Mesenchymal stem cell (in vitro differentiated cells and primary cell): ENCODE data around the gene PLXDC1.
"Not testable (repeated sequence)": the region's sequence is repeated elsewhere in the genome, so short reads cannot be mapped to it uniquely, and the experiment has no call there.

Experiments used
- DNase-seq: peaks from one replicate; pipeline ENCODE4 v3.0.0-alpha.2; 2013
- H2AFZ ChIP-seq: one replicate; pipeline ENCODE4 v1.6.1; 2013; ENCODE audit warnings: low read depth, mild to moderate bottlenecking, control low read depth, inconsistent platforms, low read length, moderate library complexity
- H2AK5ac ChIP-seq: 2 replicates; pipeline ENCODE4 v1.6.1; 2013; ENCODE audit warnings: low read length, moderate library complexity, mild to moderate bottlenecking, inconsistent platforms; ENCODE audit not compliant: severe bottlenecking
- H2BK120ac ChIP-seq: one replicate; pipeline ENCODE4 v1.6.1; 2013; ENCODE audit warnings: low read depth, mild to moderate bottlenecking, inconsistent platforms, low read length, moderate library complexity
- H2BK12ac ChIP-seq, 2 experiments: one replicate each; pipeline ENCODE4 v1.6.1; 2013; ENCODE audit warnings: inconsistent platforms in 2 of 2, low read length in 2 of 2, mild to moderate bottlenecking in 2 of 2, moderate library complexity in 2 of 2, control low read depth in 1 of 2
- H2BK15ac ChIP-seq: one replicate; pipeline ENCODE4 v1.6.1; 2013; ENCODE audit warnings: mild to moderate bottlenecking, low read depth, inconsistent platforms; ENCODE audit not compliant: poor library complexity, severe bottlenecking
- H2BK5ac ChIP-seq: 2 replicates; pipeline ENCODE4 v1.6.1; 2013; ENCODE audit warnings: low read depth, mild to moderate bottlenecking, low read length, control low read depth, inconsistent platforms; ENCODE audit not compliant: poor library complexity, severe bottlenecking
- H3K14ac ChIP-seq, 2 experiments: one replicate each; pipeline ENCODE4 v1.6.1; 2013; ENCODE audit warnings: inconsistent platforms in 2 of 2, low read length in 2 of 2, control low read depth in 1 of 2, mild to moderate bottlenecking in 1 of 2, moderate library complexity in 1 of 2
- H3K18ac ChIP-seq, 2 experiments: one replicate each; pipeline ENCODE4 v1.6.1; 2013; ENCODE audit warnings: inconsistent platforms in 2 of 2, low read length in 2 of 2, control low read depth in 1 of 2, low read depth in 1 of 2, mild to moderate bottlenecking in 1 of 2
- H3K23ac ChIP-seq, 2 experiments: one replicate each; pipeline ENCODE4 v1.6.1; 2013; ENCODE audit warnings: inconsistent platforms in 2 of 2, low read length in 2 of 2, mild to moderate bottlenecking in 2 of 2, moderate library complexity in 2 of 2, control low read depth in 1 of 2
- H3K27ac ChIP-seq: 2 replicates; pipeline ENCODE4 v1.5.1; 2013; ENCODE audit warnings: mild to moderate bottlenecking, moderate library complexity, low read length, control low read depth, inconsistent platforms; ENCODE audit not compliant: poor library complexity, severe bottlenecking
- H3K27me3 ChIP-seq, 2 experiments: 2 replicates each; pipeline versions ENCODE4 v1.6.1 to v1.7.0; 2013; ENCODE audit warnings: low read length in 2 of 2, mild to moderate bottlenecking in 2 of 2, moderate library complexity in 2 of 2, control low read depth in 1 of 2, inconsistent platforms in 1 of 2; ENCODE audit not compliant: control insufficient read depth in 1 of 2, insufficient read depth in 1 of 2
- H3K36me3 ChIP-seq, 2 experiments: 2 replicates each; pipeline versions ENCODE4 v1.6.1 to v1.7.0; 2013; ENCODE audit warnings: low read length in 2 of 2, control low read depth in 1 of 2, inconsistent platforms in 1 of 2, low read depth in 1 of 2, mild to moderate bottlenecking in 1 of 2; ENCODE audit not compliant: insufficient read depth in 2 of 2, control insufficient read depth in 1 of 2
- H3K4ac ChIP-seq, 2 experiments: one replicate each; pipeline ENCODE4 v1.6.1; 2013; ENCODE audit warnings: inconsistent platforms in 2 of 2, low read length in 2 of 2, mild to moderate bottlenecking in 2 of 2, moderate library complexity in 2 of 2, control low read depth in 1 of 2, low read depth in 1 of 2
- H3K4me1 ChIP-seq: 2 replicates; pipeline ENCODE4 v1.6.1; 2013; ENCODE audit warnings: low read depth, low read length, control low read depth; ENCODE audit not compliant: control insufficient read depth, insufficient read depth
- H3K4me2 ChIP-seq: 2 replicates; pipeline ENCODE4 v1.6.1; 2013; ENCODE audit warnings: low read length, mild to moderate bottlenecking, inconsistent platforms; ENCODE audit not compliant: poor library complexity, severe bottlenecking
- H3K4me3 ChIP-seq, 2 experiments: 2 replicates each; pipeline versions ENCODE4 v1.5.1 to v1.7.0; 2013; ENCODE audit warnings: low read length in 2 of 2, mild to moderate bottlenecking in 2 of 2, control low read depth in 1 of 2, low read depth in 1 of 2; ENCODE audit not compliant: insufficient read depth in 1 of 2
- H3K79me1 ChIP-seq: replicated peaks from 2 replicates; pipeline ENCODE4 v1.6.1; 2013; ENCODE audit warnings: mild to moderate bottlenecking, control low read depth, low read length, inconsistent platforms; ENCODE audit not compliant: poor library complexity, severe bottlenecking
- H3K9ac ChIP-seq: 2 replicates; pipeline ENCODE4 v1.7.0; 2013; ENCODE audit warnings: mild to moderate bottlenecking, low read length, moderate library complexity
- H3K9me3 ChIP-seq: 2 replicates; pipeline ENCODE4 v1.7.0; 2013; ENCODE audit warnings: mild to moderate bottlenecking, low read length; ENCODE audit not compliant: control insufficient read depth
- H4K8ac ChIP-seq: one replicate; pipeline ENCODE4 v1.6.1; 2013; ENCODE audit warnings: inconsistent platforms, mild to moderate bottlenecking, low read length, moderate library complexity
- H4K91ac ChIP-seq: one replicate; pipeline ENCODE4 v1.6.1; 2013; ENCODE audit warnings: mild to moderate bottlenecking, low read length, inconsistent platforms
- WGBS: methylation state at CpG from one replicate; pipeline ENCODE4 v1.1.7; 2013; ENCODE audit warnings: mixed read lengths; 5-methylcytosine and 5-hydroxymethylcytosine counted together

PLXDC1 gene

DNA sequence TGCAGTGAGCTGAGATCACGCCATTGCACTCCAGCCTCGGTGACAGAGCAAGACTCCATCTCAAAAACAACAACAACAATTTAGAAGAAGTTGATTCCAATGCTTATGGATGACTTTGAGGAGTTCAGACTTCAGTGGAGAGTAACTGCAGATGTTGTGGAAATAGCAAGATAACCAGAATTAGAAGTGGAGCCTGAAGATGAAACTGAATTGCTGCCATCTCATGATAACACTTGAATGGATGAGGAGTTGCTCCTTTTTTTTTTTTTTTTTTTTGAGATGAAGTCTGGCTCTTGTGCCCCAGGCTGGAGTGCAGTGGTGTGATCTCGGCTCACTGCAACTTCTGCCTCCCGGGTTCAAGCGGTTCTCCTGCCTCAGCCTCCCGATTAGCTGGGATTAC is 131.4 kb downstream of the PLXDC1 start:
- H3K4ac ChIP-seq, H2BK5ac ChIP-seq, H2AFZ ChIP-seq, H2BK12ac ChIP-seq, H3K9ac ChIP-seq, DNase-seq, H4K91ac ChIP-seq, H2BK120ac ChIP-seq, H3K4me1 ChIP-seq, H3K4me2 ChIP-seq, H3K4me3 ChIP-seq, H3K27ac ChIP-seq, H2BK15ac ChIP-seq, H3K79me1 ChIP-seq, H3K9me3 ChIP-seq, H3K18ac ChIP-seq, H3K14ac ChIP-seq, H4K8ac ChIP-seq, H3K27me3 ChIP-seq, H3K23ac ChIP-seq, H3K36me3 ChIP-seq, H2AK5ac ChIP-seq: not testable (repeated sequence)
- WGBS: 98% methylated on average over 4 of the region's 6 CpGs

DNA sequence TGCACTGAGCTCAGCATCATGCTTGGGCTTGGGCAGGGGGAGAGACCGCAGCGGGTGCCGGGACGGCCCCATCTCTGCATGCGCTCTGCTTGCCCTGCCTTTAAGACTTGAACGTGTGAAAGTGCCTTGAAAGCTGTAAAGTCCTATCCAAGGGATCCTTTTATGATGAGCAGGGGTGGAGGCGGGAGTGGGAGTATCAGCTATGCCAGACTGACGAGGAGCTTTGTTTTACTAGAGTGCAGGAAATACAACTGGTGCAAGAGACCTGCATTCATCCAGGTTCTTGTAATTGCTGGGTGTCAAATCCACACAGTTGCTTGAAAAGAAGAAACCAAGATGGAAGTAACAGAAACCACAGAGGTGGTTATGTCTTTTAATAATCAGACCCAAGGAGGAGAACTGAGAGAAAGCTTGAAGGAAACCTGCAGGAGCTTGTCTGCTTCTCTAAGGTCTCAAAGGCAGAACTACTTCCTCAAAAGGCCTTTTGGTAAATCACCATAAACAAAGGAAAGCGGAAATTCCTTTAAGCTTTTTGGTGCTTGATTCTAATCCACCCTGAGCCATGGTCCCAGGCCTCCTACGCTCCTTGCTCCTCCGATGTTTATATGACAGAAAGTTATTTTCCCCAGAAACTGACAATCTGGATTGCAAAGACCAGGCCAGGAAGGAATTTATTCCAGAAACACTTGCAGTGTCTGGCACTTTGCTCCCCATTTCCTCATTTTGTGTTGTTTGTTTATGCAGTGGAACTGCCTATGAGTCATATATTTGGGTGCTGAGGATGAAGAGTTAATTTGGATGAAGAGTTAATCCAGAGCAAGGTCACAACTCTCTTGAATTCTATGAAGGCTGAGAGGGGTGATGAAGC is 132.9 kb downstream of the PLXDC1 start:
- H3K23ac ChIP-seq: no peak overlapping the region
- peaks cover 0 to 3% of the 10 kb centered on the region in 2 experiments for H3K27me3 ChIP-seq
- H3K14ac ChIP-seq: no peak overlapping the region
- peak overlapping the region; percentile 57 for H4K91ac ChIP-seq
- no peak overlapping the region for H2BK15ac ChIP-seq
- H3K79me1 ChIP-seq: no peaks in the 10 kb centered on the region
- peak overlapping the region; percentile 20 to 97 for H3K4ac ChIP-seq
- H4K8ac ChIP-seq: no peak overlapping the region
- H2BK5ac ChIP-seq: no peak overlapping the region
- no peaks in the 10 kb centered on the region for H3K4me1 ChIP-seq
- H3K9me3 ChIP-seq: peaks cover 3% of the 10 kb centered on the region
- WGBS: 38% methylated on average over 11 of the region's 11 CpGs
- no peak overlapping the region for H3K4me2 ChIP-seq
- H2AFZ ChIP-seq: no peak overlapping the region
- H3K4me3 ChIP-seq: no peak overlapping the region
- DNase-seq: peak; percentile 81
- no peak overlapping the region for H2AK5ac ChIP-seq
- H2BK12ac ChIP-seq: peak overlapping the region; percentile 29 to 96
- H3K27ac ChIP-seq: no peak overlapping the region
- no peak overlapping the region for H3K9ac ChIP-seq
- H3K36me3 ChIP-seq: no peaks in the 10 kb centered on the region
- H3K18ac ChIP-seq: peak overlapping the region in 1 of 2 experiments; percentile 96
- peak overlapping the region; percentile 21 for H2BK120ac ChIP-seq

DNA sequence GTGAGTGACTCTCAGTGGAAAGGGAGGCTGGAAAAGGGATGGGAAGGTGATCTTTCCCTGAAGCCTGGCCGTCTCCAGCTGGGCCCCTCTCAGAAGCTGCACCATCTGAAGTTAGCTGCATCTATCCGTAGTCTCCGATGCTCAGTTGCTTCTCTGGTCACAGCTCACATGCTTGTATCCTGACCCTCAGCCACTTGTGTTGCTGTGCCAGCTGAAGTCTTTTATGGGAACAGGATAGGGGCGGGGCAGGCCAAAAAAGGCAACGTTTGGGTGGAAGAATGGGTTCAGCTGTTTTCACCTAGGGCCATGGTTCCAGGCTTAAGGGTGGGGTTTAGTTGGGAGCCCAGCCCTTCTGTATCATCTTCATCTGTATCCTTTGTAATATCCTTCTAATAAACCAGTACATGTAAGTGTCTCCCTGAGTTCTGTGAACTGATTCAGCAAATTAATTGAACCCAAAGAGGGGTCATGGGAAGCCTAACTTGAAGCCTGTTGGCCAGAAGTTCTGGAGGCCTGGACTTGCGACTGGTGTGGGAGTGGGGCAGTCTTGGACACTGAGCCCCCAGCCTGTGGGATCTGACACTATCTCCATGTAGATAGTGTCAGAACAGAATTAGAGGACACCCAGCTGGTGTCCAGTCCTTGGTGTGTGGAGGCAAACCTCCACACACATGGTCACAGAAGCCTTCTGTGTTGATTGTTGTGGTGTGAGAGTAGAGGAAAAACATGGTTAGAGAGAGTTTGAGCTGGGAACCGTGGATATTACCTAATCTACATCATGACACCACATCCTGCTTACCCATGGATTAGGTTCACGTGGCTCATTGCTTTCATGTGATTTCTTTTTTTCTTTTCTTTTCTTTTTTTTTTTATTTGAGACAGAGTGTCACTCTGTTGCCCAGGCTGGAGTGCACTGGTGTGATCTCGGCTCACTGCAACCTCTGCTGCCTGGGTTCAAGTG is 135.0 kb downstream of the PLXDC1 start:
- no peak overlapping the region for H3K23ac ChIP-seq
- peaks cover 3% of the 10 kb centered on the region for H3K9me3 ChIP-seq
- no peak overlapping the region for H3K4me2 ChIP-seq
- peak overlapping the region; percentile 83 to 95 for H2BK12ac ChIP-seq
- no peak overlapping the region for H2BK120ac ChIP-seq
- peak overlapping the region; percentile 88 for H2BK15ac ChIP-seq
- no peak overlapping the region for H2AFZ ChIP-seq
- H2AK5ac ChIP-seq: no peak overlapping the region
- no peak overlapping the region for H2BK5ac ChIP-seq
- no peak overlapping the region for H4K91ac ChIP-seq
- H3K4me1 ChIP-seq: peaks cover 5% of the 10 kb centered on the region
- peak; percentile 82 for DNase-seq
- peaks cover 0 to 7% of the 10 kb centered on the region in 2 experiments for H3K27me3 ChIP-seq
- peak overlapping the region; percentile 27 for H4K8ac ChIP-seq
- no peak overlapping the region for H3K4me3 ChIP-seq
- H3K14ac ChIP-seq: peak overlapping the region in 1 of 2 experiments; percentile 29
- peak overlapping the region in 1 of 2 experiments; percentile 34 for H3K18ac ChIP-seq
- peak overlapping the region in 1 of 2 experiments; percentile 73 for H3K4ac ChIP-seq
- no peak overlapping the region for H3K27ac ChIP-seq
- H3K9ac ChIP-seq: no peak overlapping the region
- no peaks in the 10 kb centered on the region for H3K36me3 ChIP-seq
- 100% methylated on average over 6 of the region's 9 CpGs for WGBS
- no peaks in the 10 kb centered on the region for H3K79me1 ChIP-seq

DNA sequence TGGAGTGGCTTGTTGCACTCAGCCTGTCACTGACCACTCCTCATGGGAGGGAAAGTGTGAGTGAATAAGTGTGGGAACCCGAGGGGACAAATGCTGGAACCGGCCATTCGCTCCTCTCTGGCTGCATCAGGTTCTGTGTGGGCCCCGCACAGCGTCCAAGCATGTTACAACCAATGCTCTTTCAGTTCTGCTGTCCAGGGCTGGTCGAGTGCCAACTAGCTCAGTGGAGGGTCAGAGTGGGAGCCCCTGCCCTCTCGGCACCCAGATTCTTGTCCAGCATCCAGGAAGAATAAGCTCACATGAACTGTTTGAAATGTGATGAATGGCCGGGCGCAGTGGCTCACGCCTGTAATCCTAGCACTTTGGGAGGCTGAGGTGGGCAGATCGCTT is 135.9 kb downstream of the PLXDC1 start:
- H2AFZ ChIP-seq: no peak overlapping the region

More for the DNA sequence above, 135.9 kb downstream of the PLXDC1 start:
- peak overlapping the region; percentile 23 for H4K91ac ChIP-seq
- H3K36me3 ChIP-seq: no peaks in the 10 kb centered on the region
- WGBS: 98% methylated on average over 11 of the region's 11 CpGs
- no peak overlapping the region for H3K14ac ChIP-seq
- H3K4me2 ChIP-seq: no peak overlapping the region
- H3K4ac ChIP-seq: no peak overlapping the region
- H4K8ac ChIP-seq: no peak overlapping the region
- H3K23ac ChIP-seq: no peak overlapping the region
- H3K9ac ChIP-seq: no peak overlapping the region
- no peak overlapping the region for H3K18ac ChIP-seq
- DNase-seq: no peak
- no peaks in the 10 kb centered on the region for H3K79me1 ChIP-seq
- H2BK120ac ChIP-seq: no peak overlapping the region
- H3K4me3 ChIP-seq: no peak overlapping the region
- H2BK5ac ChIP-seq: no peak overlapping the region
- peaks cover 0 to 7% of the 10 kb centered on the region in 2 experiments for H3K27me3 ChIP-seq
- peaks cover 3% of the 10 kb centered on the region for H3K9me3 ChIP-seq
- H2BK15ac ChIP-seq: peak overlapping the region; percentile 44
- H3K4me1 ChIP-seq: peaks cover 5% of the 10 kb centered on the region
- H3K27ac ChIP-seq: no peak overlapping the region
- peak overlapping the region; percentile 17 to 69 for H2BK12ac ChIP-seq
- H2AK5ac ChIP-seq: no peak overlapping the region
